Fibroblast of the aortic adventitia (primary cell): ENCODE measurements around the gene RTN4R. TPM values are rescaled to one million over a fixed set of nuclear protein-coding genes. Genes with fewer than 3 reads are reported as not detected.
"Not testable (repeated sequence)": the region's sequence is repeated elsewhere in the genome, so short reads cannot be mapped to it uniquely, and the experiment has no call there.

Source experiments
- DNase-seq: peaks from one replicate; pipeline ENCODE4 v3.0.0-alpha.2; 2010; ENCODE audit warnings: low read depth
- H3K4me3 ChIP-seq: 2 replicates; pipeline ENCODE4 v1.5.1; 2011; ENCODE audit warnings: low read depth, mild to moderate bottlenecking, control low read depth, low read length, moderate library complexity
- CTCF ChIP-seq: IDR thresholded peaks from 2 replicates; pipeline ENCODE4 v1.5.1; 2011; ENCODE audit warnings: mild to moderate bottlenecking, low read length, control low read depth, inconsistent platforms; ENCODE audit not compliant: insufficient read depth
- total RNA-seq: library from RNA; depleted of rRNA; stranded (reverse); fragments of >200 nt; gene quantifications from 2 replicates; pipeline ENCODE4 v1.2.3, GENCODE V29; 2012; ENCODE audit warnings: low replicate concordance

Gene RTN4R
- total RNA-seq = 0.09 TPM in 1 of 2 replicates, not detected in the other

GRCh38 chr22:20268279-20269012 is at the start of gene RTN4R:
TSS of gene RTN4R (minus strand) at chr22:20268318. CDS start at chr22:20268092, 226 bp downstream.
- peak; percentile 17 for DNase-seq
- peak; percentile 57 for TF ChIP-seq CTCF
- H3K4me3 ChIP-seq = no peak within 1 kb of the TSS

GRCh38 chr22:20317402-20318042 is 49.4 kb upstream of the RTN4R start:
- peak; percentile 46 for TF ChIP-seq CTCF
- peak; percentile 16 for DNase-seq
- H3K4me3 ChIP-seq = not testable (repeated sequence)

GRCh38 chr22:20316844-20317401 is 48.8 kb upstream of the RTN4R start:
- TF ChIP-seq CTCF = no peak
- DNase-seq = no peak
- no peak overlapping the region for H3K4me3 ChIP-seq

- TF ChIP-seq CTCF = no peak
- DNase-seq = no peak
- no peak overlapping the region for H3K4me3 ChIP-seq
These were observed 48.2 kb upstream of the RTN4R start for GRCh38 chr22:20316217-20316843.

- DNase-seq = no peak
- no peak for TF ChIP-seq CTCF
- no peak overlapping the region for H3K4me3 ChIP-seq
These were observed 47.5 kb upstream of the RTN4R start for GRCh38 chr22:20315337-20316216.

GRCh38 chr22:20314741-20315336 is 46.7 kb upstream of the RTN4R start:
- H3K4me3 ChIP-seq, DNase-seq: not testable (repeated sequence)

- H3K4me3 ChIP-seq, DNase-seq: not testable (repeated sequence)
These were observed 46.1 kb upstream of the RTN4R start for GRCh38 chr22:20314206-20314605.

- H3K4me3 ChIP-seq, DNase-seq: not testable (repeated sequence)
These were observed 45.4 kb upstream of the RTN4R start for GRCh38 chr22:20313306-20314077.
